OCI-LY1 (cell line): Measurements from ENCODE around the gene MAP3K20.

Source experiments
- EZH2 ChIP-seq: fragments of 200-600 bp; sonication (generic), shearing (Covaris generic); IDR thresholded peaks from 2 replicates; pipeline ENCODE4 v1.8.0; 2017; ENCODE audit warnings: borderline replicate concordance, mixed run types, mild to moderate bottlenecking, antibody characterized with exemption, low read length, moderate library complexity, mixed read lengths
- TF ChIP-seq, protein P1 (sequence below): fragments of 200-600 bp; sonication (generic), shearing (Covaris generic); IDR thresholded peaks from 2 replicates; pipeline ENCODE4 v1.5.1; 2017; ENCODE audit warnings: mild to moderate bottlenecking, antibody characterized with exemption, low read length, moderate library complexity, mixed read lengths

DNA sequence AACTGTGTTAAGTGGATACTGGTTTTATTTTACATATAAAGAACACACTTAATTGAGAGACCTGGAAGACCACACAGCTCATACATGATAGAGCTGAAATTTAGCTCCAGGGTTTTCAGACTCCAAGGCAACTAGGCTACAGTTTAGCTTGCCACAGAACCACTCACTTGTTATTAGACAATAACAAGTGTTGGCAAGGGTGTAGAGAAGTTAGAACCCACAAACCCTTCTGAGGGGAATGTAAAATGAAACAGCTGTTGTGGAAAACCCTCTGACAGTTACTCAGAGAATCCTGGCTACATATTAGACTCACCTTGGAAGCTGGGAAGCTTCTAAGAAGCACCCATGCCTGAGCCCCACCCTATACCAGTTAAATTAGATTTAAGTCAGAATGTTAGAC is 75.3 kb downstream of the MAP3K20 start:
- TF ChIP-seq, protein P1, sequence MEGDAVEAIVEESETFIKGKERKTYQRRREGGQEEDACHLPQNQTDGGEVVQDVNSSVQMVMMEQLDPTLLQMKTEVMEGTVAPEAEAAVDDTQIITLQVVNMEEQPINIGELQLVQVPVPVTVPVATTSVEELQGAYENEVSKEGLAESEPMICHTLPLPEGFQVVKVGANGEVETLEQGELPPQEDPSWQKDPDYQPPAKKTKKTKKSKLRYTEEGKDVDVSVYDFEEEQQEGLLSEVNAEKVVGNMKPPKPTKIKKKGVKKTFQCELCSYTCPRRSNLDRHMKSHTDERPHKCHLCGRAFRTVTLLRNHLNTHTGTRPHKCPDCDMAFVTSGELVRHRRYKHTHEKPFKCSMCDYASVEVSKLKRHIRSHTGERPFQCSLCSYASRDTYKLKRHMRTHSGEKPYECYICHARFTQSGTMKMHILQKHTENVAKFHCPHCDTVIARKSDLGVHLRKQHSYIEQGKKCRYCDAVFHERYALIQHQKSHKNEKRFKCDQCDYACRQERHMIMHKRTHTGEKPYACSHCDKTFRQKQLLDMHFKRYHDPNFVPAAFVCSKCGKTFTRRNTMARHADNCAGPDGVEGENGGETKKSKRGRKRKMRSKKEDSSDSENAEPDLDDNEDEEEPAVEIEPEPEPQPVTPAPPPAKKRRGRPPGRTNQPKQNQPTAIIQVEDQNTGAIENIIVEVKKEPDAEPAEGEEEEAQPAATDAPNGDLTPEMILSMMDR: no peak
- TF ChIP-seq EZH2: no peak
